GM18520 (cell line): ENCODE measurements around the gene SRSF7.
"Not testable (repeated sequence)": the region's sequence is repeated elsewhere in the genome, so short reads cannot be mapped to it uniquely, and the experiment has no call there.

ENCODE experiments used
- ATAC-seq: cut with Tn5 transposase; IDR thresholded peaks from one replicate; pipeline ENCODE4 v1.9.1; 2021; ENCODE audit not compliant: unreplicated experiment

The SRSF7 gene

GRCh38 chr2:38706846-38707345, 44.3 kb downstream of the SRSF7 start:
- ATAC-seq: no peak

- ATAC-seq: no peak
These were observed 46.5 kb downstream of the SRSF7 start for GRCh38 chr2:38704664-38705063.

- not testable (repeated sequence) for ATAC-seq
These were observed 47.8 kb downstream of the SRSF7 start for GRCh38 chr2:38703336-38703735.

GRCh38 chr2:38702413-38702812, 48.7 kb downstream of the SRSF7 start:
- ATAC-seq: no peak

GRCh38 chr2:38701542-38701941, 49.6 kb downstream of the SRSF7 start:
- ATAC-seq: no peak

GRCh38 chr2:38700881-38701458, 50.2 kb downstream of the SRSF7 start:
- no peak for ATAC-seq

GRCh38 chr2:38700113-38700785, 50.9 kb downstream of the SRSF7 start:
- ATAC-seq: no peak

- ATAC-seq: no peak
These were observed 52.6 kb downstream of the SRSF7 start for GRCh38 chr2:38698467-38699003.

- no peak for ATAC-seq
These were observed 53.9 kb downstream of the SRSF7 start for GRCh38 chr2:38697116-38697840.
